HepG2 (cell line): ENCODE data around the gene HAP1. TPM values are rescaled to one million over a fixed set of nuclear protein-coding genes. Genes with fewer than 3 reads are reported as not detected.
A peak's percentile ranks its signal among the peaks of the same experiment; 100 is the strongest.

Experiments used
- ARNT2 ChIP-seq: sonication (generic); formaldehyde crosslinking; IDR thresholded peaks from 2 replicates; pipeline ENCODE4 v1.8.0; 2022; ENCODE audit warnings: mild to moderate bottlenecking, low read depth, missing genetic modification reagents, moderate library complexity
- HDAC1 ChIP-seq: sonication (generic); formaldehyde crosslinking; IDR thresholded peaks from 2 replicates; pipeline ENCODE4 v1.5.1; 2020; ENCODE audit warnings: mild to moderate bottlenecking, missing genetic modification reagents
- MTA1 ChIP-seq: sonication (generic); formaldehyde crosslinking; IDR thresholded peaks from 2 replicates; pipeline ENCODE4 v1.4.0; 2020; ENCODE audit warnings: missing genetic modification reagents, mild to moderate bottlenecking, borderline replicate concordance
- PAXIP1 ChIP-seq: sonication (generic); formaldehyde crosslinking; conservative IDR thresholded peaks from 2 replicates; pipeline ENCODE4 v1.4.0; 2020; ENCODE audit warnings: mild to moderate bottlenecking, missing genetic modification reagents, moderate library complexity
- SATB2 ChIP-seq: sonication (generic); formaldehyde crosslinking; IDR thresholded peaks from 2 replicates; pipeline ENCODE4 v1.5.0; 2020; ENCODE audit warnings: missing genetic modification reagents
- SP4 ChIP-seq: sonication (generic); formaldehyde crosslinking; IDR thresholded peaks from 2 replicates; pipeline ENCODE4 v1.8.1; 2023; ENCODE audit warnings: mild to moderate bottlenecking, missing genetic modification reagents
- UBTF ChIP-seq: sonication (generic); formaldehyde crosslinking; IDR thresholded peaks from 2 replicates; pipeline ENCODE4 v1.4.0; 2020; ENCODE audit warnings: mild to moderate bottlenecking, missing genetic modification reagents
- ZNF574 ChIP-seq: sonication (generic); formaldehyde crosslinking; IDR thresholded peaks from 2 replicates; pipeline ENCODE4 v1.4.0; 2020; ENCODE audit warnings: missing genetic modification reagents
- ZNF629 ChIP-seq: sonication (generic); formaldehyde crosslinking; conservative IDR thresholded peaks from 2 replicates; pipeline ENCODE4 v1.5.0; 2020; ENCODE audit warnings: missing genetic modification reagents
- ZSCAN5A ChIP-seq: sonication (generic); formaldehyde crosslinking; IDR thresholded peaks from 2 replicates; pipeline ENCODE4 v1.8.0; 2022; ENCODE audit warnings: mild to moderate bottlenecking, missing genetic modification reagents, borderline replicate concordance
- polyA plus RNA-seq, 8 experiments: library from polyadenylated mRNA; depleted of rRNA in 3 of 8; stranded (reverse) in 7 of 8; unstranded in 1 of 8; fragments of >200 nt; fragmentation: Illumina TruSeq in 4 of 8; extraction: Trizol in 4 of 8; gene quantifications; 2 replicates each; pipeline versions ENCODE4 v1.2.1 to v1.2.3, GENCODE V29; 2011 to 2016; ENCODE audit warnings: low read depth in 4 of 8, missing spikeins in 1 of 8, mixed read lengths in 1 of 8; ENCODE audit not compliant: insufficient read depth in 1 of 8
- total RNA-seq, 5 experiments: library from RNA; depleted of rRNA; stranded (reverse); fragments of >200 nt; fragmentation: Illumina TruSeq; extraction: Trizol; gene quantifications; 2 replicates each; pipeline ENCODE4 v1.2.3, GENCODE V29; 2016; ENCODE audit warnings: low read depth in 1 of 5
- TF ChIP-seq, protein P1 (sequence below): sonication (generic); formaldehyde crosslinking; IDR thresholded peaks from 2 replicates; pipeline ENCODE4 v1.5.1; 2020; ENCODE audit warnings: mild to moderate bottlenecking, missing genetic modification reagents, borderline replicate concordance

HAP1 gene
- total and polyA plus RNA-seq, 2 of the 13 experiments (the other 11 are each of a cell fraction or from before 2014, with no cell fraction given), result 0.07 TPM

DNA sequence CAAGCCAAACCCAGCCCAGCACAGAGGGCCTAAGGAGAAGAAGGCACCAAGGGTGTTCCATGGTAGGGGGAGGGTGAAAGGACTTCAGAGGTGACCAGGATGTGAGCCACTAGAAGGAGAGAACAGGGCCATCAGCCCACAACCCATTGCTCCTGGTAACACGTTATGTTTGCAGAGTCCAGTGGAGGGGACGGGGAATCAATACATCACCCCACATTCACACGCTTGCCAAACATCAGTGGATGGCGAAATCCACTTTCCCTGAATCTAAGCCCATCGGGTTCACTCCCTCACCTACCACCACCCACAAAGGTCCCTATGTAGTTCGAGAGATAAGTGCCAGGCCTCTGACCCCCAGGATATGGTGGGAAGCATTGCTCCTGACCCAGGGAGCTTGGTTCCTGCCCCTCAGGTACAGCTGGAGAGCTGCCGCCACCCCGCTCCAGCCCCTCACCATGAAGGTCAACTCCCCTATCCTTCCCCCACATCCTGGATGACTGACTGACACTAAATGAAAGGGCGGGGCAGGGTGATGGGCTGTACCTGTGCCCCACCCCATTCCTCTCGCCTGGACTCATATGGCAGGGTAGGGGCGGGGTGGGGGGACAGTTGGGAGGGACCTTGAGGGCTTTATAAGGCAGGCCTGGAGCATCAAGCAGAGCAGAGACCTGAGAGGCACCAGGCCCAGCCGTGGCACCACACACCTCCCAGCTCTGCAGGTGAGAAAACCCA, 22.6 kb downstream of the HAP1 start, which contains the start of gene GAST (continued):
- TF ChIP-seq, protein P1, sequence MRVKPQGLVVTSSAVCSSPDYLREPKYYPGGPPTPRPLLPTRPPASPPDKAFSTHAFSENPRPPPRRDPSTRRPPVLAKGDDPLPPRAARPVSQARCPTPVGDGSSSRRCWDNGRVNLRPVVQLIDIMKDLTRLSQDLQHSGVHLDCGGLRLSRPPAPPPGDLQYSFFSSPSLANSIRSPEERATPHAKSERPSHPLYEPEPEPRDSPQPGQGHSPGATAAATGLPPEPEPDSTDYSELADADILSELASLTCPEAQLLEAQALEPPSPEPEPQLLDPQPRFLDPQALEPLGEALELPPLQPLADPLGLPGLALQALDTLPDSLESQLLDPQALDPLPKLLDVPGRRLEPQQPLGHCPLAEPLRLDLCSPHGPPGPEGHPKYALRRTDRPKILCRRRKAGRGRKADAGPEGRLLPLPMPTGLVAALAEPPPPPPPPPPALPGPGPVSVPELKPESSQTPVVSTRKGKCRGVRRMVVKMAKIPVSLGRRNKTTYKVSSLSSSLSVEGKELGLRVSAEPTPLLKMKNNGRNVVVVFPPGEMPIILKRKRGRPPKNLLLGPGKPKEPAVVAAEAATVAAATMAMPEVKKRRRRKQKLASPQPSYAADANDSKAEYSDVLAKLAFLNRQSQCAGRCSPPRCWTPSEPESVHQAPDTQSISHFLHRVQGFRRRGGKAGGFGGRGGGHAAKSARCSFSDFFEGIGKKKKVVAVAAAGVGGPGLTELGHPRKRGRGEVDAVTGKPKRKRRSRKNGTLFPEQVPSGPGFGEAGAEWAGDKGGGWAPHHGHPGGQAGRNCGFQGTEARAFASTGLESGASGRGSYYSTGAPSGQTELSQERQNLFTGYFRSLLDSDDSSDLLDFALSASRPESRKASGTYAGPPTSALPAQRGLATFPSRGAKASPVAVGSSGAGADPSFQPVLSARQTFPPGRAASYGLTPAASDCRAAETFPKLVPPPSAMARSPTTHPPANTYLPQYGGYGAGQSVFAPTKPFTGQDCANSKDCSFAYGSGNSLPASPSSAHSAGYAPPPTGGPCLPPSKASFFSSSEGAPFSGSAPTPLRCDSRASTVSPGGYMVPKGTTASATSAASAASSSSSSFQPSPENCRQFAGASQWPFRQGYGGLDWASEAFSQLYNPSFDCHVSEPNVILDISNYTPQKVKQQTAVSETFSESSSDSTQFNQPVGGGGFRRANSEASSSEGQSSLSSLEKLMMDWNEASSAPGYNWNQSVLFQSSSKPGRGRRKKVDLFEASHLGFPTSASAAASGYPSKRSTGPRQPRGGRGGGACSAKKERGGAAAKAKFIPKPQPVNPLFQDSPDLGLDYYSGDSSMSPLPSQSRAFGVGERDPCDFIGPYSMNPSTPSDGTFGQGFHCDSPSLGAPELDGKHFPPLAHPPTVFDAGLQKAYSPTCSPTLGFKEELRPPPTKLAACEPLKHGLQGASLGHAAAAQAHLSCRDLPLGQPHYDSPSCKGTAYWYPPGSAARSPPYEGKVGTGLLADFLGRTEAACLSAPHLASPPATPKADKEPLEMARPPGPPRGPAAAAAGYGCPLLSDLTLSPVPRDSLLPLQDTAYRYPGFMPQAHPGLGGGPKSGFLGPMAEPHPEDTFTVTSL (CRISPR knock-in tag), result no peak
- TF ChIP-seq UBTF (CRISPR knock-in tag) (no peak), ZSCAN5A (no peak), SATB2 (CRISPR knock-in tag) (no peak), MTA1 (CRISPR knock-in tag) (0 out of 2 replicates have a peak, but pooled peaks have one; percentile 16), ARNT2 (CRISPR knock-in tag) (no peak), SP4 (peak; percentile 28; the same call in 1 of the 2 replicates), PAXIP1 (CRISPR knock-in tag) (peak; percentile 38; the same call in 1 of the 2 replicates), ZNF629 (CRISPR knock-in tag) (peak; percentile 62), ZNF574 (CRISPR knock-in tag) (peak; percentile 18; the same call in 1 of the 2 replicates), HDAC1 (CRISPR knock-in tag) (0 out of 2 replicates have a peak, but pooled peaks have one; percentile 34)
